ENCODE data around the gene RELL2.

The RELL2 gene

GRCh38 chr5:141634720-141635119, 2.1 kb upstream of the RELL2 start:
- Histone ChIP-seq H3K9ac (ENCODE audit: low read depth, low read length) (no peak overlapping the region), H3K36me3 (ENCODE audit: insufficient read depth, low read length) (peaks cover 4% of the 10 kb centered on the region; the same call in 1 of the 2 replicates)

GRCh38 chr5:141635646-141636045, 1.2 kb upstream of the RELL2 start:
- H3K9ac ChIP-seq (ENCODE audit: low read depth, low read length): peak overlapping the region; percentile 97
- H3K36me3 ChIP-seq (ENCODE audit: insufficient read depth, low read length): peaks cover 3% of the 10 kb centered on the region; the same call in 1 of the 2 replicates
- H3K4me1 ChIP-seq (ENCODE audit: insufficient read depth, low read length): peaks cover 3% of the 10 kb centered on the region; the same call in 1 of the 2 replicates
- H3K9me3 ChIP-seq (ENCODE audit: control insufficient read depth, insufficient read depth, low read length): no peaks in the 10 kb centered on the region

More at GRCh38 chr5:141634720-141635119, 2.1 kb upstream of the RELL2 start:
- Histone ChIP-seq H3K9me3 (ENCODE audit: control insufficient read depth, insufficient read depth, low read length) (no peaks in the 10 kb centered on the region), H3K4me1 (ENCODE audit: insufficient read depth, low read length) (peaks cover 3% of the 10 kb centered on the region; the same call in 1 of the 2 replicates)

GRCh38 chr5:141636106-141636412, 738 bp upstream of the RELL2 start:
- Histone ChIP-seq H3K9me3 (ENCODE audit: control insufficient read depth, insufficient read depth, low read length) (no peaks in the 10 kb centered on the region), H3K9ac (ENCODE audit: low read depth, low read length) (peak overlapping the region; percentile 97), H3K4me1 (ENCODE audit: insufficient read depth, low read length) (peaks cover 3% of the 10 kb centered on the region; the same call in 1 of the 2 replicates), H3K36me3 (ENCODE audit: insufficient read depth, low read length) (peaks cover 4% of the 10 kb centered on the region; the same call in 1 of the 2 replicates)

GRCh38 chr5:141637123-141637766, 448 bp downstream of the RELL2 start:
- peaks cover 3% of the 10 kb centered on the region; the same call in 1 of the 2 replicates for H3K4me1 ChIP-seq (ENCODE audit: insufficient read depth, low read length)
- peaks cover 4% of the 10 kb centered on the region; the same call in 1 of the 2 replicates for H3K36me3 ChIP-seq (ENCODE audit: insufficient read depth, low read length)
- H3K9me3 ChIP-seq (ENCODE audit: control insufficient read depth, insufficient read depth, low read length): no peaks in the 10 kb centered on the region
- H3K9ac ChIP-seq (ENCODE audit: low read depth, low read length): peak overlapping the region; percentile 97

GRCh38 chr5:141637767-141638419, 1.1 kb downstream of the RELL2 start:
- H3K9ac ChIP-seq (ENCODE audit: low read depth, low read length): peak overlapping the region; percentile 97
- peaks cover 3% of the 10 kb centered on the region; the same call in 1 of the 2 replicates for H3K4me1 ChIP-seq (ENCODE audit: insufficient read depth, low read length)
- H3K9me3 ChIP-seq (ENCODE audit: control insufficient read depth, insufficient read depth, low read length): no peaks in the 10 kb centered on the region
- peaks cover 4% of the 10 kb centered on the region; the same call in 1 of the 2 replicates for H3K36me3 ChIP-seq (ENCODE audit: insufficient read depth, low read length)

GRCh38 chr5:141638771-141639170, 2.0 kb downstream of the RELL2 start:
- Histone ChIP-seq H3K9ac (ENCODE audit: low read depth, low read length) (no peak overlapping the region), H3K9me3 (ENCODE audit: control insufficient read depth, insufficient read depth, low read length) (no peaks in the 10 kb centered on the region), H3K4me1 (ENCODE audit: insufficient read depth, low read length) (peaks cover 3% of the 10 kb centered on the region; the same call in 1 of the 2 replicates), H3K36me3 (ENCODE audit: insufficient read depth, low read length) (peaks cover 4% of the 10 kb centered on the region; the same call in 1 of the 2 replicates)

- Histone ChIP-seq H3K9ac (ENCODE audit: low read depth, low read length) (no peak overlapping the region), H3K36me3 (ENCODE audit: insufficient read depth, low read length) (peaks cover 4% of the 10 kb centered on the region; the same call in 1 of the 2 replicates), H3K9me3 (ENCODE audit: control insufficient read depth, insufficient read depth, low read length) (no peaks in the 10 kb centered on the region), H3K4me1 (ENCODE audit: insufficient read depth, low read length) (peaks cover 3% of the 10 kb centered on the region; the same call in 1 of the 2 replicates)
Observed at GRCh38 chr5:141639357-141640050, 2.7 kb downstream of the RELL2 start.

GRCh38 chr5:141640051-141640415, 3.2 kb downstream of the RELL2 start:
- peaks cover 4% of the 10 kb centered on the region; the same call in 1 of the 2 replicates for H3K36me3 ChIP-seq (ENCODE audit: insufficient read depth, low read length)
- H3K9ac ChIP-seq (ENCODE audit: low read depth, low read length): no peak overlapping the region
- no peaks in the 10 kb centered on the region for H3K9me3 ChIP-seq (ENCODE audit: control insufficient read depth, insufficient read depth, low read length)
- peaks cover 3% of the 10 kb centered on the region; the same call in 1 of the 2 replicates for H3K4me1 ChIP-seq (ENCODE audit: insufficient read depth, low read length)

GRCh38 chr5:141640698-141641097, 3.9 kb downstream of the RELL2 start:
- H3K9ac ChIP-seq (ENCODE audit: low read depth, low read length): no peak overlapping the region

GRCh38 chr5:141641634-141642267, 5.0 kb downstream of the RELL2 start:
- Histone ChIP-seq H3K9ac (ENCODE audit: low read depth, low read length) (no peak overlapping the region), H3K4me1 (ENCODE audit: insufficient read depth, low read length) (no peaks in the 10 kb centered on the region), H3K36me3 (ENCODE audit: insufficient read depth, low read length) (peaks cover 4% of the 10 kb centered on the region; the same call in 1 of the 2 replicates), H3K9me3 (ENCODE audit: control insufficient read depth, insufficient read depth, low read length) (no peaks in the 10 kb centered on the region)

More at GRCh38 chr5:141640698-141641097, 3.9 kb downstream of the RELL2 start:
- Histone ChIP-seq H3K36me3 (ENCODE audit: insufficient read depth, low read length) (peaks cover 4% of the 10 kb centered on the region; the same call in 1 of the 2 replicates), H3K4me1 (ENCODE audit: insufficient read depth, low read length) (peaks cover 3% of the 10 kb centered on the region; the same call in 1 of the 2 replicates), H3K9me3 (ENCODE audit: control insufficient read depth, insufficient read depth, low read length) (no peaks in the 10 kb centered on the region)

- H3K9me3 ChIP-seq (ENCODE audit: control insufficient read depth, insufficient read depth, low read length): no peaks in the 10 kb centered on the region
- no peak overlapping the region for H3K9ac ChIP-seq (ENCODE audit: low read depth, low read length)
- H3K4me1 ChIP-seq (ENCODE audit: insufficient read depth, low read length): peaks cover 5% of the 10 kb centered on the region; the same call in 1 of the 2 replicates
- H3K36me3 ChIP-seq (ENCODE audit: insufficient read depth, low read length): no peaks in the 10 kb centered on the region; the same call in 1 of the 2 replicates
Observed at GRCh38 chr5:141646026-141646425, 9.2 kb downstream of the RELL2 start.

GRCh38 chr5:141647242-141647641, 10.4 kb downstream of the RELL2 start:
- Histone ChIP-seq H3K4me1 (ENCODE audit: insufficient read depth, low read length) (peaks cover 5% of the 10 kb centered on the region; the same call in 1 of the 2 replicates), H3K36me3 (ENCODE audit: insufficient read depth, low read length) (no peaks in the 10 kb centered on the region; the same call in 1 of the 2 replicates), H3K9ac (ENCODE audit: low read depth, low read length) (no peak overlapping the region), H3K9me3 (ENCODE audit: control insufficient read depth, insufficient read depth, low read length) (no peaks in the 10 kb centered on the region)

GRCh38 chr5:141647851-141648250, 11.1 kb downstream of the RELL2 start:
- no peak overlapping the region for H3K9ac ChIP-seq (ENCODE audit: low read depth, low read length)
- no peaks in the 10 kb centered on the region for H3K9me3 ChIP-seq (ENCODE audit: control insufficient read depth, insufficient read depth, low read length)
- no peaks in the 10 kb centered on the region; the same call in 1 of the 2 replicates for H3K36me3 ChIP-seq (ENCODE audit: insufficient read depth, low read length)
- H3K4me1 ChIP-seq (ENCODE audit: insufficient read depth, low read length): peaks cover 5% of the 10 kb centered on the region; the same call in 1 of the 2 replicates
